GM23338 (cell line): ENCODE data around the gene TIMM44.

Experiments used
- CREB1 ChIP-seq: fragments of 250-450 bp; sonication (Bioruptor Pico); IDR thresholded peaks from 2 replicates; pipeline ENCODE4 v1.5.0; 2020; ENCODE audit warnings: low read depth, mild to moderate bottlenecking, moderate library complexity
- CTCF ChIP-seq, 2 experiments: fragments of 200-600 bp in 1 of 2; sonication (generic) in 1 of 2; conservative IDR thresholded peaks; 2 replicates each; pipeline versions ENCODE4 v1.5.1 to v1.6.1; 2016 to 2017; ENCODE audit warnings: antibody characterized with exemption in 2 of 2, low read depth in 2 of 2, mild to moderate bottlenecking in 2 of 2, moderate library complexity in 1 of 2
- EZH2 ChIP-seq: fragments of 200-600 bp; sonication (generic); IDR thresholded peaks from one replicate; pipeline ENCODE4 v1.8.0; 2017; ENCODE audit warnings: antibody characterized with exemption, mild to moderate bottlenecking, low read depth; ENCODE audit not compliant: unreplicated experiment
- EZH2phosphoT487 ChIP-seq: fragments of 200-600 bp; sonication (generic); IDR thresholded peaks from one replicate; pipeline ENCODE4 v1.8.1; 2018; ENCODE audit warnings: antibody characterized with exemption; ENCODE audit not compliant: unreplicated experiment
- JUNB ChIP-seq: IDR thresholded peaks from one replicate; pipeline ENCODE4 v1.6.1; 2016; ENCODE audit warnings: antibody characterized with exemption; ENCODE audit not compliant: unreplicated experiment
- POLR2AphosphoS5 ChIP-seq: IDR thresholded peaks from 2 replicates; pipeline ENCODE4 v1.6.1; 2016; ENCODE audit warnings: antibody characterized with exemption, low read depth
- STAT1 ChIP-seq: IDR thresholded peaks from one replicate; pipeline ENCODE4 v1.6.1; 2016; ENCODE audit warnings: antibody characterized with exemption; ENCODE audit not compliant: unreplicated experiment
- TF ChIP-seq, protein P1 (sequence below): IDR thresholded peaks from one replicate; pipeline ENCODE4 v1.6.1; 2018; ENCODE audit warnings: antibody characterized with exemption; ENCODE audit not compliant: unreplicated experiment

DNA sequence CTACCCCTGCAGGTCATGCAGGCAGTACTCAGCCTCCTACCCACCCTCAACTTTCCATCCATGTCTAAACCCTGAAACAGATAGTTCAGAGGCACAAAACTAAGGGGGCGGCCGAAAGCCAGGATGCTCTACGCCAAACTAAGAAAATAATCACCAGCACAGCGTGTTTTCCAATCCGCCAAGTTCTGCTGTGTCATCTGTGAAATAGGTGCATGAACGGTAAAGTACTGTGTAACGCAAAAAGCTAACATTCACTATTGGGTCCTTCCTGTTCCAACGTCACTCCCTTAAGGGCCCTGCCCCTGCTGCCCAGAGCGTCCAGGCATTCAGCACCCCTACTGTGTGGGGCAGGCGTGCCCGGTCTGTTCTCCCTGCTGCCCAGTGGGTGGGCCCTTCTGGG is 12.2 kb upstream of the TIMM44 start:
- TF ChIP-seq POLR2AphosphoS5, result no peak
- TF ChIP-seq EZH2, result no peak
- no peak for TF ChIP-seq CTCF (conservative IDR thresholded peaks at IDR 0.05; ENCODE audit: low read depth in 2 of 2)
- no peak for TF ChIP-seq EZH2phosphoT487
- TF ChIP-seq, protein P1, sequence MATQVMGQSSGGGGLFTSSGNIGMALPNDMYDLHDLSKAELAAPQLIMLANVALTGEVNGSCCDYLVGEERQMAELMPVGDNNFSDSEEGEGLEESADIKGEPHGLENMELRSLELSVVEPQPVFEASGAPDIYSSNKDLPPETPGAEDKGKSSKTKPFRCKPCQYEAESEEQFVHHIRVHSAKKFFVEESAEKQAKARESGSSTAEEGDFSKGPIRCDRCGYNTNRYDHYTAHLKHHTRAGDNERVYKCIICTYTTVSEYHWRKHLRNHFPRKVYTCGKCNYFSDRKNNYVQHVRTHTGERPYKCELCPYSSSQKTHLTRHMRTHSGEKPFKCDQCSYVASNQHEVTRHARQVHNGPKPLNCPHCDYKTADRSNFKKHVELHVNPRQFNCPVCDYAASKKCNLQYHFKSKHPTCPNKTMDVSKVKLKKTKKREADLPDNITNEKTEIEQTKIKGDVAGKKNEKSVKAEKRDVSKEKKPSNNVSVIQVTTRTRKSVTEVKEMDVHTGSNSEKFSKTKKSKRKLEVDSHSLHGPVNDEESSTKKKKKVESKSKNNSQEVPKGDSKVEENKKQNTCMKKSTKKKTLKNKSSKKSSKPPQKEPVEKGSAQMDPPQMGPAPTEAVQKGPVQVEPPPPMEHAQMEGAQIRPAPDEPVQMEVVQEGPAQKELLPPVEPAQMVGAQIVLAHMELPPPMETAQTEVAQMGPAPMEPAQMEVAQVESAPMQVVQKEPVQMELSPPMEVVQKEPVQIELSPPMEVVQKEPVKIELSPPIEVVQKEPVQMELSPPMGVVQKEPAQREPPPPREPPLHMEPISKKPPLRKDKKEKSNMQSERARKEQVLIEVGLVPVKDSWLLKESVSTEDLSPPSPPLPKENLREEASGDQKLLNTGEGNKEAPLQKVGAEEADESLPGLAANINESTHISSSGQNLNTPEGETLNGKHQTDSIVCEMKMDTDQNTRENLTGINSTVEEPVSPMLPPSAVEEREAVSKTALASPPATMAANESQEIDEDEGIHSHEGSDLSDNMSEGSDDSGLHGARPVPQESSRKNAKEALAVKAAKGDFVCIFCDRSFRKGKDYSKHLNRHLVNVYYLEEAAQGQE, result no peak
- TF ChIP-seq JUNB, result no peak
- no peak for TF ChIP-seq STAT1
- TF ChIP-seq CREB1 (CRISPR knock-in tag), result no peak
